Skeletal muscle cell (primary cell): ENCODE results near the gene IFNA13.
"Not testable (repeated sequence)": the region's sequence is repeated elsewhere in the genome, so short reads cannot be mapped to it uniquely, and the experiment has no call there.

Source experiments
- DNase-seq: peaks from one replicate; pipeline ENCODE4 v3.0.0-alpha.2; 2010; ENCODE audit warnings: low read depth
- H3K4me3 ChIP-seq: 2 replicates; pipeline ENCODE4 v1.5.1; 2011; ENCODE audit warnings: low read depth, mild to moderate bottlenecking, control low read depth, low read length, moderate library complexity

Gene IFNA13

DNA sequence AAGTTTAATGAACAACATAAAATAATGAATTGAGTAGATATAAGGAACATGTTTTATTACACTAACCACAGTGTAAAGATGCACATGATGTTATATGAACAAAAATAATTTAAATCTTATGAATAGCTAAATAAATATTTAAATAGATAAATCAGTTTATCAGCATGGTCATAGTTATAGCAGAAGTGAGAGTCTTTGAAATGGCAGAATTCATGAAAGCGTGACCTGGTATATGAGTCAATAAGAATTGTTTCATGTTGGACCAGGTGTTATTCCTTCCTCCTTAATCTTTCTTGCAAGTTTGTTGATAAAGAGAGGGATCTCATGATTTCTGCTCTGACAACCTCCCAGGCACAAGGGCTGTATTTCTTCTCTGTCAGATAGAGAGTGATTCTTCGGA lies 688 bp downstream of the IFNA13 start:
- H3K4me3 ChIP-seq, DNase-seq: not testable (repeated sequence)

DNA sequence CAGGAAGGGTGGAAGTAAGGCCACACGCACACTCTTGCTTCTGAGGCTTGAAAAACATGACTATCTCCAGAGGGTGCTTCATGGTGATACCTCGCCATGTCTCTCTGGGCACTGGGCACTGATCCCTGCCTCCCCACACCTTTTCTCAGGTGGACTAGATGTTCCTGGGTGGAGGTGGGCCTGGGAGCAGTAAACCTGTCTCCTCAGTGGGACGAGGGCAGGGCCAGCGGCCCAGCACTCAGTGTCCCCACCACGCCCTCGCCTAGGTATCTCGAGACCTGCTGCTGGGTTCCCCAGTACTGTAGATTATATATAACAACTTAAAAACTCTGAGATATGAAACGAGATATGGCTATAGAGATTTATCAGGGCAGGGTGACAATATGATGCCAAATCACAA lies 5.6 kb downstream of the IFNA13 start:
- no peak overlapping the region for H3K4me3 ChIP-seq
- DNase-seq, result no peak

DNA sequence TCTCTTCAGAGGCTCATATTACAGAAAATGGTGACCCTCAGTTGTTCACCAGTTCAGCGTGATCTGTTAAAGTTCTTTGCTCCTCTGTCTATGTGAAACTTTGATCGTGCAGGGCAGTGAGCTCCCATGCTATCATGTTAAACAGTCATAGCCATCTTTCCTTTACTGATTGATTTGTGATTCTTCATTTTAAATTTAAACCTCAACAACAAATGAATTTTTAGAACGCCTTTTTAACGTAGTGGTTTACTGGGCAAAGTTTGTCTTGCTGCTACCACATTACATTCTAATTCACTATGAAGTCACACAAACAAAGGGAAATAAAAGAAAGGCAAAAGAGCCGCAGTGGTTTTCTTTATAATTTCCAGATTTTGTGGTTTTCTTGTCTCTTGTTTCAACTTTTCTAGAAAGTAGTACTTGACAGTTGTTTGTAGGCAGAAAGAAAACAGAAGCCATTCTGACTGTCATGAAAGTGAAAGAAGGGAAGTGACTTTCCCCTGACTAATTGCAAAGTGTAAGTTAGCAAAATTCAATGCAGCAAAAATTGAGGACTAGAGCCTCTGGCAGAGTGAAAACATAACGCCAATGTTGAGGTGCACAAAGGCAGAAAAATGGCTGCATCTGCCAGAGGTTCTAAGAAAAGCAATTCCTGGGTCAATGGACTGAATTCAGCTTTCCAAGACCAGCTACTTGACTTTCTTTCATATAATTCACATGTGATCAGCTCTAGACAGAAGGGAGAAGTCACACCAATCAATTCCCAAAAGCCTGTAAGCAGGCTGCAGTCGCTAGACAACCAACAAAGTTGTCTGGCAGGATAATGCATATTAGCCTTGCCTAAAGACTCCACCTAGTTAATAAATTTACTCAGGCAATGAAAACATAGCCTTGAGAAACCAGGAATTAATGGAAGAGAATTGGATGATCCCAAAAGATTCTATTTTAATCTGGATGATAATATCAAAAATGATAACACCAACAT lies 10.1 kb downstream of the IFNA13 start:
- no peak overlapping the region for H3K4me3 ChIP-seq
- no peak for DNase-seq

DNA sequence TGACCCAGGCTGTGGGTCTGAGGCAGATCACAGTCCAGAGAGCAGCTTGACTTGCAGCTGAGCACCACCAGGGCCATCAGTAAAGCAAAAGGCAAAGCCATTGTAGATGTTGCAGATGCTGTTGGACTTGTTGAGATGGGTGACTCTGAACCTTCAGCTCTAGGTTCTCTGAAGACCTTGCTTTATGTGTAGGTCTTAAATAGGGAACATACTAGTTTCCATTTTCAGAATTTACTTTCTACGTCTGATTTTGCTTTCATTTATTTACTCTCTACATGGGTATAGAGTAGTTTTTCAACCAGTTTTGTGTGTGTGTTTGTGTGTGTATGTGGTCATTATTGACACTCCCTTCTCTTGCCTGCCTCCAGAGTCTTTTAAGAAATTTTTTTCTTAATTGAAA lies 17.1 kb downstream of the IFNA13 start, which contains the start of gene IFNA6:
Gene IFNA6, minus strand, starts transcription at position 101 of the 400 bp plus-strand sequence. Its CDS starts 0 bp downstream, at position 101.
- DNase-seq, result no peak

DNA sequence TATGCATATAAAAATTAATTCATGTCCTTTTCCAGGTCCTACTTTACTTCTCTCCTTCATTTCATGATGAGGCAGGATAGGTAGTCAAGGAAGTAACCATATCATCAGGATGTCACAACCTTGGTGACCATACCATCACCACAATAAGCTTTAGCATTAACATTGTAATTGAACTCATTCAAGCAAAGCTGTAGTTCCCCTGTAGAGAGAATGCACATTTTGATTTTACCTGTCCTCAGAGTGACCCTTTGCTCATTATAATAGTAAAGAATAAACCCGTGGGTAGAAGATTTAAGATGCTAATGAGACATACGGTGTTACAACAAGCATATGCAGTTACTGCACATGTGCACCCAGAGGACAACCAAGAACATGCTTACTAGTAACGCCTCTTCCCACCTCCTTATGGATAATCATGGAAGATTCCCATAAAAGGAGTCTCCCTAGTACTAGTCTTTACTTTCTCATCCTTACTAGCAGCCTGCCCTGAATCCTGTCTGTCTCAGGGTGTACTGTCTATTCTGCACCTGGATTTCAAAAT lies 19.4 kb downstream of the IFNA13 start:
- no peak overlapping the region for H3K4me3 ChIP-seq
- no peak for DNase-seq

More for the DNA sequence above, 17.1 kb downstream of the IFNA13 start, which contains the start of gene IFNA6:
- H3K4me3 ChIP-seq, result no peak within 1 kb of the TSS

DNA sequence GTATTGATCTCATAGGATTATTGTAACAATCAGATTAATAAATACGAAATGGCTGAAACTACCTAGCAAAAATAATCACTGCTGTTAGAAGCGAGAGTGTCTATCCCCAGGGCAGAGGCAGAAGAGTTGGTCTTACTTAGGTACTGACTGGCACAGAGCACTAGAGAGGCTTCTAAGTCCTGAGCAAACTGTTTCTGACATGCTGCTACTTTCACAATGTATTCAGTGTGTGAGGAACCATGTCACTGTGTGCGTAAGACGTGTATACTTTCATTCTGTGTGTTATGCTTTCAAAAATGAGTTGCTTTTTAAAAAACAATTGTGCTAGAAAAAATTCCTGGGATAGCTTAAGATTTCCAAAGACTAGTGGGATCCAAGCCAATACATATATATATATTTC lies 27.1 kb downstream of the IFNA13 start:
- no peak for DNase-seq
- H3K4me3 ChIP-seq, result no peak overlapping the region

DNA sequence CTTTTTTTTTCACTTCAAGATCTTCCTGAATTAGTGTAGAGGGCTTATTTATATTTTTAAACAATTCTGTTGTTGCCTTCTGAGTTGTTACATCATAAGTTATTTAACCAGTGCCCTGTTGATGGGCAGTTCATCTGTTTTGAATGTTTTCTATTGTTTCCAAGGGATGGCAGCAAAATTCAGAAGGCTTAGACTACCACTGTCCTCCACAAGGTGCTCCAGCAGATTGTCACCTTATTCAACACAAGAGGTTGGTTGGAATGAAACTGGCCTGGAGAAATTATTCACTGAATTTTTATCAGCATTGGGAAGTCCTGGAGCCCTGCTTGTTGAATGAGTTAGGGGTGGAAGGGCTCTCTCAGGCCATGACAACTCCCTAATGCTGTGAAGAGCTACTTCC lies 31.4 kb downstream of the IFNA13 start:
- DNase-seq, result no peak
- H3K4me3 ChIP-seq, result no peak overlapping the region

DNA sequence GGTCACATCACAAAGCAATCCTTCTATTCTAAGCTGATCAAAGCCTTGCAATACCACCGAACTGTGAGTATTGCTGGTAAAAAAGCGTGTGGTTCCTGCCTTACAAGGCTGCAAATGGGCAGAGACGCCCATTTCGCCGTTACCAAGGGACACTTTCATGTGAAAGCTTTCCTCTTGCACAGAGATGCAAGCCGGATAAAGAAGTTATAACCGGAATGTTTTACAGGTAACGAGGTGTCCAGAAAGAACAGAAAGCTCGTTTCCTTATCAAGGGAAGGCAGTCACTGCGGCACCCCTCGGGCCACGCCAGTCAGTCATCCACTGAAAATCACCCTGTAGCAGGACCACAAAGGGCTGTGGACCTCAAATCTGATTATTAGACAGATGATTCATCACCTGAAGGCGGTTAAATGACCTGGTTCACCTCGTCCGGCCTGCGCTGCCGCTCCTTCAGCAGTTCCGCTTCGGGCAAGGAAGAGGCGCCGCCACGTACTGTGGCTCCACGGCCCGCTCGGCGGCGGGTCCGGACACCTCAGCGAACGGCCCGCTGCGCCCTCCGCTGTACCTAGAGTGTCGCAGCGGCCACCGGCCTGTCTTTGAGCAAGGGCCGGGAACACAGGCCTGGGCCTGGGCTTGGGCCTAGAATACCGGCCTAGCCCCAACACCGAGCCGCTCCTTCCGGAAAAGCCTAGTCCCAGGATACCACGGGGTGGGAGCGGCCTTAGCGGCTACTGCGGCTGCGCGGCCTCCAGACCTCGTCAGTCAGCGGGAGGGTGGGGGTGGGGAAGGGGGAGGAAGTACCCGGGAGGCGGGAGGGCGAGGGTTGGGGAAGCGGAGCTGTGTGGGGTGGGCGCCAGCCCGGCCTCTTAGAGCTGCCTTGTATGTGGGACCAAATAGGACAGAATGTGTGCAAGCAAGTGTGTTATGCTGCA lies 32.9 kb downstream of the IFNA13 start, which contains the start of gene KLHL9:
Gene KLHL9, minus strand, starts transcription at position 704 of the 932 bp plus-strand sequence. Its CDS starts 545 bp downstream, at position 159.
- peak within 1 kb of the TSS; percentile 97 for H3K4me3 ChIP-seq
- DNase-seq, result peak; percentile 69

DNA sequence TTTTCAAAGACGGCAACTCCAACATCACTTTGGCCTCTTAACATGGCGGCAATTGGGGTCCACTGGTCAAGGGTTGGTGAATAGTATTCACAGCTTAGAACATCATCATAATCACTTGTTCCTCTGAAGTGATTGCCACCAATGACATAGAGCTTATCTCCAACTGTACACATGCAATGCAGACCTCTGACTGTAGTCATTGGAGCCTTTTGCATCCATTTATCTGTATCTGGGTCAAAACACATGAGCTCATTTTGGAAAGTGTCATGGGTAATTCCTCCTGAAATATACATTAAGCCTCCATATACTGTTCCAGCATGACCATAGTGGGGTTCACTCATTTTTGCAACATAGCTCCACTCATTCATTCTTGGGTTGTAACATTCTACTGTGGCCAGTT lies 34.6 kb downstream of the IFNA13 start:
- H3K4me3 ChIP-seq, result peak overlapping the region; percentile 97
- DNase-seq, result no peak

DNA sequence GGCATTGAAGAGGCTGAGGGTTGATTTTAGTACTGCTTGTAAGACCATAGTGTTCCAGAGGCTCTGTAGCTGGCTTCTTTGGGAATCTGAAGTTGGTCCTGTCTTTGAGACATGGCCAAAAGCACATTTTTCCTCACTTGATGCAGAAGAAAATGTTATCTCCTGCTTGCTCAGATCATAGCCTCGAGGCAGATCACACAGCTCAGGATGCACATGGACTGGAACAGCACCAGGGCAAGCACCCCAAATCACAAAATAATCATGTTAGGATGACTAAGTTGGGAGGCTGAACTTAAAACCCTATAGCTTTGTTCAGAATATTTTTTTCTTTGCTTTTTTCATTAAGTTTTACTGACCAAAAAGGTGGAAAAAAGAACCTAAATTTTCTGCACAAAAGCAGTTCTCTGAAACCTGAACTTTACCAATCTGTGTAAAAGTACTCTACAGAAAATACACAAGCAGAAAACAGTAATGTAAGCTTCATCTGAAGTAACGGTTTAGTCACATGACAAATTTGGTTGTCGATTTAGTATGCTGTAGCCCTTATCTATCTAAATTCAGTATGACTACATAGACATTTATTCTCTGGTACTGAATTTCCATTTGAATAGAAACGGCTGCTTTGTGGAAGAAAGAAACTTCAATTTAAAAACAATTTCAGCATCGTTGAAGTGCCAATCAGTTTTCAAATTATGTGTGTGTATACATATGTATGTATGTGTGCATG lies 36.0 kb downstream of the IFNA13 start:
- peak overlapping the region; percentile 4 for H3K4me3 ChIP-seq
- DNase-seq, result no peak

DNA sequence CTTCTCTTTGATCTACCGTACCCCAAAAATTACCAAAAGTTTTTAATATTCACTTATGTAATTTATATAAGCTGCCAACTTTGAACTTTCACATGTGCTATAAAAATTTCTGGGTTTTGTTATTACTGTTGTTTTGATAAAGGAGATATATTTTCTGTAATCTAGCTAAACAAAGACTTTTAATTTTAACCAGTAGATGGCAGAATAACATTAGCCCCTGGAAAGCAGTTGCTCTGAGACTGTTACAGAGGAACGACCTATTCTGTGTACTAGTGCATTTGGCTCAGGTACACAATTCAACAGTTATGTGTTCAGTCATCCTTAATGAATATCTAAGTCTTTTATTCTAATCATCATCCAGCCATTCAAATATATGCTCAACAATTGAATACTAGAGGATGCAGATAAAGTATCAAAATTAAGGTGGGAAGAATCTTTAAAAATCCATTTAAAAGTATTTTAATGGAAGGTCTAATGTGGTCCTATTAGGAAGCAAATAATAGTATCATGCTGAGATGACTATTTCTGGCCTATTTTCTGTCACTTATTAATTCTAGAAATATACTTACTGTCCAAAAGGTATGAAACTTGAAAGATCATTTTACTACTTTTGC lies 41.2 kb downstream of the IFNA13 start:
- H3K4me3 ChIP-seq, result no peak overlapping the region
- peak; percentile 9 for DNase-seq

DNA sequence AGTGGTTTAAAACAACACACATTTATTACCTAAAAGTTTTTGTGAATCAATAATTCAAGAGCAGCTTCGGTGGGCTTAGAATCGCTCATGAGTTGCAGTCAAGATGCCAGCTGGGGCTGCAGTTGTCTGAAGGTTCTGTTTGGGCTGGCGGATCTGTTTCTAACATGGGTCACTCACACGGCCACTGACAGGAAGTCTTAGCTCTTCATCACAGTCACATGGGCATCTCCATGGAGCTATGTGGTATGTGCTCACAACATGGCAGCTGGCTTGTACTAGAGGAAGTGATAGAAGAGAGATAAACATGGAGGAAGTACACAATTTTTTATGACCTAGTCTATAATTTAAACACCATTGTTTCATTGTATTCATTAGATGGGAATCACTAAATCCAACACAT lies 43.8 kb downstream of the IFNA13 start:
- no peak for DNase-seq
- no peak overlapping the region for H3K4me3 ChIP-seq

DNA sequence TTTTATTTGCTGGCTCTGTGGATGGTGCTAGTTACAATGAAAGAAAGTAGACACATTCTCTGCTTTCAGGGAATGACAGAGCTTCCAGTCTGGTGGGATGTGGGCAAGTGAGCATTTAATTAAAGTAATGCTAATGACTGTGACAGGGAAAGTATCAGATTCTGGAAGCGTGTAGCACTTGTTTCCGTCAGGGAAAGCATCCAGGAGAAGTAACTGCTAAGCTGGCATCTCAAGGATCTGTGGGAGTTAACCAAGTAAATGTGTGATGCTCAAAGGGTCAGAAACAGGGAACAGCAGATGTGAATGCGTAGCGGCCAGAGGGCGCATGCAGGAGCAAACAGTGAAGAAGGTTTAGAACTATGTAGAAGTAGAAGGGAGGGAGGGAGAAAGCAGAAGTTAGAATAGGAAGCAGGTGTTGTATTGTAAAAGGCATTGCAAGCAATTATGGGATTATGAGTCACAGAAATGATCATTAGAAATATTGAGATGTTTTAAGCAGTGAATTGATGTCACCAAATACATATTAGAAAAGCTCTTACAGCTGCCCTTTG lies 44.9 kb downstream of the IFNA13 start:
- DNase-seq, result no peak
- H3K4me3 ChIP-seq, result no peak overlapping the region

DNA sequence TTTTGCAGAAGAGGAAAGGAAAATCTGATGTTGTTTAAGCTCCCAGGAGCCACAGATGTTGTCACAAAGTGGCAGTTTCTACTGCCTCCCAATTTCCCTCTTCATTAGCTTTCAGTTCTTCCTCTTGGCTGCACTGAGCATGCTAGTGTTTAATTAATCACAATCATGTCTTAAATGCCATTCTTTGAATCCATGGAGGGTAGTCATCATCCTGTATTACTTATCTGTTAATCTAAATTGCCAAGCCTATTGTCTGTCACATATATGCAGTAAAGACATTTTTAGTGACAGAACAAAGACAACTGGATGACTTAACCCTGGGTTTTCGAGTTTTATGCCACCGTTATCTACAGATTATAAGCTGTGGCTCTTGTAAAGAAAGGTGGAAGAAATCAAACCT lies 47.4 kb downstream of the IFNA13 start:
- no peak for DNase-seq
- H3K4me3 ChIP-seq, result no peak overlapping the region

DNA sequence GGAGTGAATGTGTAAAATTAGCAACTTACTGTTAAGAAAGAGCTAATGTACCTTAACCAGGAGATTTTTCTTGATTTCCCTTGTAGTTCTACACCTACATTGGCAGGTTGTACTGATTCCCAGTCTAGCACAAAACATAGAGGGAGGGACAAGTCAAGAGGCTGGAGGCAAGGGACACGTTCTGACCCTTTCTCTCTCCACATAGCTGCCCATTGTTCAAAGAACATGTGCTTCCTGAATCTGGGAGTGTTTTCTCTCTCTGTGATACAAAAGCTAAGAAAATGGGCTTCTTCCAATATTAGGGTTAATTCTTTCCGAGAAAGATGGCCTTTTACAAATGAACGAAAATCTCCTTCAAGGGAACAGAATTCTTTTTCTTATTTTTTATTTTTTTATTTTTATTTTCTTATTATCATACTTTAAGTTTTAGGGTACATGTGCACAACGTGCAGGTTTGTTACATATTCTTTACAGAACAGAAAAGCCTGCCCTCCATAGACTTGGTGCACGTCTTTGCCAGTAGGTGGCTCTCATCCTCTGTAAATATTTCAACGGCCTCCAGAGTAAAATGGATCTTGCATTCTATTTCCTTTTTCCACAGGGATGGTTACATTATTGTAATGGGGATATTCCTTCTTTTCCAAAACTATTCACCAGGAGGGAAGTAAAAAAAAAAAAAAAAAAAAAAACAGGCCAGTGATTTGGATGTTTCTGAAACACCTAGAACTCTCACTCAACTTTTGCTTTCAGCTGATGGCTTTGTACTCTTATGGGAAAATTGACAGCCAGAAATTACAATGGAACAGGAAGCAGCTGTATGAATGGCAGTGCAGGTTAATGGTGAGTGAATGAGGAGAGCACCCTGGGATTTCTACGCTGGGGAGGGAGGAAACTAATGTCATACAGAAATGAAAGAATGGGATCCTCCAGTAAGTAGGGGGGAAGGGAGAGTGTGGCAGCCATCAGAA lies 49.6 kb downstream of the IFNA13 start:
- DNase-seq, result peak; percentile 10
- H3K4me3 ChIP-seq, result no peak overlapping the region
